ENCODE results near the gene GAS7.

- TF ChIP-seq EP300 (IDR thresholded peaks at IDR 0.05) (no peak), CTCF (IDR thresholded peaks at IDR 0.05) (no peak)
Measured at GRCh38 chr17:9986754-9987382, 211.5 kb downstream of the GAS7 start.
